ENCODE results near the gene CDYL. TPM values are rescaled to one million over a fixed set of nuclear protein-coding genes. Genes with fewer than 3 reads are reported as not detected.
A peak's percentile ranks its signal among the peaks of the same experiment; 100 is the strongest.

Gene CDYL
- total RNA-seq, 2 donors from 2014 or later, result 55.1 to 58.2 TPM

DNA sequence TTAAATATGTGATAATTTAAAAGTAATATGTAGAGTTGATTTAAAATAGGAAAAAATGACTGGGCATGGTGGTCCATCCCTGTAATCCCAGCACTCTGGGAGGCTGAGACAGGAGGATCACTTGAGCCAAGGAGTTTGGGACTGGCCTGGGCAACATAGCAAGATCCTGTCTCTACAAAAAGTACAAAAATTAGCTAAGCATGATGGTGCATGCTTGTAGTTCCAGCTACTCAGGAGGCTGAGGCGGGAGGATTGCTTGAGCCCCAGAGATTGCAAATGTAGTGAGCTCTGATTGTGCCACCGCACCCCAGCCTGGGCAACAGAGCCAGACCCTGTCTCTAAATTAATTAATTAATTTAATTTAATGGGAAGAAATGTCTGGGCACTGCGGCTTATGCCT, 44.2 kb upstream of the CDYL start:
- no peak overlapping the region for H3K27ac ChIP-seq (ENCODE audit: low read depth, low read length)
- H3K4me3 Mint-ChIP-seq, result no peak overlapping the region
- H3K27me3 Mint-ChIP-seq (ENCODE audit: insufficient read depth), result peaks cover 41% of the 10 kb centered on the region
- peaks cover 9% of the 10 kb centered on the region for H3K4me1 ChIP-seq (ENCODE audit: control insufficient read depth, insufficient read depth, low read length)
- H3K36me3 ChIP-seq (ENCODE audit: control insufficient read depth, insufficient read depth, low read length), result no peaks in the 10 kb centered on the region
- H3K27ac Mint-ChIP-seq, result no peak overlapping the region
- H3K9me3 ChIP-seq (ENCODE audit: control insufficient read depth, low read length), result no peaks in the 10 kb centered on the region
- TF ChIP-seq, protein P1, sequence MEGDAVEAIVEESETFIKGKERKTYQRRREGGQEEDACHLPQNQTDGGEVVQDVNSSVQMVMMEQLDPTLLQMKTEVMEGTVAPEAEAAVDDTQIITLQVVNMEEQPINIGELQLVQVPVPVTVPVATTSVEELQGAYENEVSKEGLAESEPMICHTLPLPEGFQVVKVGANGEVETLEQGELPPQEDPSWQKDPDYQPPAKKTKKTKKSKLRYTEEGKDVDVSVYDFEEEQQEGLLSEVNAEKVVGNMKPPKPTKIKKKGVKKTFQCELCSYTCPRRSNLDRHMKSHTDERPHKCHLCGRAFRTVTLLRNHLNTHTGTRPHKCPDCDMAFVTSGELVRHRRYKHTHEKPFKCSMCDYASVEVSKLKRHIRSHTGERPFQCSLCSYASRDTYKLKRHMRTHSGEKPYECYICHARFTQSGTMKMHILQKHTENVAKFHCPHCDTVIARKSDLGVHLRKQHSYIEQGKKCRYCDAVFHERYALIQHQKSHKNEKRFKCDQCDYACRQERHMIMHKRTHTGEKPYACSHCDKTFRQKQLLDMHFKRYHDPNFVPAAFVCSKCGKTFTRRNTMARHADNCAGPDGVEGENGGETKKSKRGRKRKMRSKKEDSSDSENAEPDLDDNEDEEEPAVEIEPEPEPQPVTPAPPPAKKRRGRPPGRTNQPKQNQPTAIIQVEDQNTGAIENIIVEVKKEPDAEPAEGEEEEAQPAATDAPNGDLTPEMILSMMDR (conservative IDR thresholded peaks at IDR 0.05), result no peak
- no peak overlapping the region for H3K9ac ChIP-seq (ENCODE audit: extremely low read depth, low read length, poor library complexity, severe bottlenecking)
- no peaks in the 10 kb centered on the region for H3K36me3 Mint-ChIP-seq (ENCODE audit: low read depth)
- H3K4me1 Mint-ChIP-seq, result peaks cover 27% of the 10 kb centered on the region
- peaks cover 32% of the 10 kb centered on the region for H3K27me3 ChIP-seq (ENCODE audit: control insufficient read depth, insufficient read depth, low read length, poor library complexity, severe bottlenecking)
- no peak for DNase-seq
- H3K9me3 Mint-ChIP-seq, result no peaks in the 10 kb centered on the region
- 83 to 98% methylated on average over 1 to 3 of the region's 3 CpGs for WGBS, 2 experiments (ENCODE audit: insufficient coverage in 1 of 2, insufficient read length in 1 of 2)
- no peak overlapping the region for H3K4me3 ChIP-seq (ENCODE audit: low read length)

DNA sequence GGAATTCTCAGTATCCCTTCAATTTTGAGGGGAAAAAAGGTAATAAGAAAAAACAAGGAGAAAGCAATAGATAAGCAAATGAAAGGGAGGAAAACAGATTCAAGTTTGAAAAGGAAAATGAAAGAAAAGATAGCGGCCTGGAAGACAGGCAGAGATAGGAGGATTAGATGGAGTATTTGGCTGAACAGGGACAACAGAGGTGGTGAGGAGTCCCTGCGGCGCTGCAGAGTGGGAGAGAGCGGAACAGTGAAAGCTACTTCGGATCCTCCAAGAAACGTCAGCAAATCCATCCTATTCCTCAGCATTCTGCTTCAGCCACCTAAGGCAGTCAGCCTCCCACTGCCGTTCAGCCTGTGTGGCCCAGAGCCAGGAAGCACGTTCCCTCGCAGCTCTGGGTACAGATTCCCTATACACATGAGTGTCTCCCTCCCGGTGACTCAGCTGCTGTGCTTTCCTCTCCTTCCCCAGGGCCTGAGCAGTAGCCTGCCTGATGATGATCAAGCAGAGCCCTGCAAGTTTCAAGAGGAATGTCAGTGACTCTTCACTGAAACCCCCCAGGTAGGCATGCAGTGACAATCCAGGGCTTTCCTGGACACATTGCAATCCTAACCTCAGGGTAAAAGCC, 43.4 kb upstream of the CDYL start:
- peaks cover 41% of the 10 kb centered on the region for H3K27me3 Mint-ChIP-seq (ENCODE audit: insufficient read depth)
- H3K27ac ChIP-seq (ENCODE audit: low read depth, low read length), result no peak overlapping the region
- H3K9ac ChIP-seq (ENCODE audit: extremely low read depth, low read length, poor library complexity, severe bottlenecking), result no peak overlapping the region

DNA sequence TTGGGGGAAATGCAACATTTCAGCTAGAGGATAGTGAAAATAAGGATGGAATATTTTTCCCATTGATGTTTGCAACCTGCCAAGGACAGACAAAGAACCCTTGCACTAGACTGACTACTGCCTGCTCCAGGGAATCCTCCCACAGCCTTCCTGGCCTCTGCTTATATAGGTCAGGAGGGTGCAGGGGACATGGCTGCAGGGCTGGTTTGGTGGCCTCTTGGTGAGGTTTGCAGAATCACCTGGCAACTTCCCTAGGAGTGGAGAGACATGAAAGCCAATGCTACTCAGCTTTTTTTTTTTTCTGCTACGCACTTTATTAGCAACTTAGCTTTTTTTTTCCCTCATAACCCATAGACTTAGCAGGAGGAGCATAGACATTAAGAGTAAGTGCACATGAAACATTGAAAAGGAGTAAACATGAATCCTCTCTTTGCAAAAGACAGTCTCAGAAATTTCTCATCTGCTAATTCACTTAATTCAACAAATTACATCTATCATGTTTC, 39.8 kb upstream of the CDYL start:
- H3K27ac Mint-ChIP-seq, result no peak overlapping the region
- 100% methylated on average over 1 of the region's 1 CpG; no CpG with 5 or more reads in 1 of the 2 experiments for WGBS, 2 experiments (ENCODE audit: insufficient coverage in 1 of 2, insufficient read length in 1 of 2)
- Histone ChIP-seq H3K4me3 (ENCODE audit: low read length) (no peak overlapping the region), H3K4me1 (ENCODE audit: control insufficient read depth, insufficient read depth, low read length) (no peaks in the 10 kb centered on the region), H3K27ac (ENCODE audit: low read depth, low read length) (no peak overlapping the region), H3K9me3 (ENCODE audit: control insufficient read depth, low read length) (no peaks in the 10 kb centered on the region), H3K27me3 (ENCODE audit: control insufficient read depth, insufficient read depth, low read length, poor library complexity, severe bottlenecking) (peaks cover 25% of the 10 kb centered on the region), H3K9ac (ENCODE audit: extremely low read depth, low read length, poor library complexity, severe bottlenecking) (no peak overlapping the region), H3K36me3 (ENCODE audit: control insufficient read depth, insufficient read depth, low read length) (no peaks in the 10 kb centered on the region)
- no peak for DNase-seq
- H3K36me3 Mint-ChIP-seq (ENCODE audit: low read depth), result no peaks in the 10 kb centered on the region
- no peak overlapping the region for H3K4me3 Mint-ChIP-seq
- TF ChIP-seq, protein P1 (conservative IDR thresholded peaks at IDR 0.05), result no peak
- peaks cover 22% of the 10 kb centered on the region for H3K27me3 Mint-ChIP-seq (ENCODE audit: insufficient read depth)
- peaks cover 8% of the 10 kb centered on the region for H3K4me1 Mint-ChIP-seq
- no peaks in the 10 kb centered on the region for H3K9me3 Mint-ChIP-seq

More for the DNA sequence above, 43.4 kb upstream of the CDYL start:
- H3K4me1 ChIP-seq (ENCODE audit: control insufficient read depth, insufficient read depth, low read length), result peaks cover 5% of the 10 kb centered on the region
- 32 to 34% methylated on average over 5 to 10 of the region's 10 CpGs for WGBS, 2 experiments (ENCODE audit: insufficient coverage in 1 of 2, insufficient read length in 1 of 2)
- Mint-ChIP-seq H3K4me1 (peaks cover 19% of the 10 kb centered on the region), H3K27ac (peak overlapping the region; percentile 5), H3K4me3 (no peak overlapping the region), H3K9me3 (no peaks in the 10 kb centered on the region), H3K36me3 (ENCODE audit: low read depth) (no peaks in the 10 kb centered on the region)
- H3K36me3 ChIP-seq (ENCODE audit: control insufficient read depth, insufficient read depth, low read length), result no peaks in the 10 kb centered on the region
- H3K4me3 ChIP-seq (ENCODE audit: low read length), result peak overlapping the region; percentile 49
- no peaks in the 10 kb centered on the region for H3K9me3 ChIP-seq (ENCODE audit: control insufficient read depth, low read length)
- H3K27me3 ChIP-seq (ENCODE audit: control insufficient read depth, insufficient read depth, low read length, poor library complexity, severe bottlenecking), result peaks cover 32% of the 10 kb centered on the region
- peak; percentile 85 for DNase-seq
- TF ChIP-seq, protein P1 (conservative IDR thresholded peaks at IDR 0.05), result no peak

Data from endodermal cell (in vitro differentiated cells).